OCI-LY3 (cell line): ENCODE results near the gene SCIN.

Experiments used
- CTCF ChIP-seq: fragments of 200-600, 300-600 bp; sonication (generic); IDR thresholded peaks from 2 replicates; pipeline ENCODE4 v1.5.1; 2014; ENCODE audit warnings: antibody characterized with exemption, low read length, low read depth
- EZH2phosphoT487 ChIP-seq: fragments of 200-600 bp; shearing (Covaris generic); IDR thresholded peaks from 2 replicates; pipeline ENCODE4 v1.6.1; 2018; ENCODE audit warnings: antibody characterized with exemption, mixed run types, low read depth

DNA sequence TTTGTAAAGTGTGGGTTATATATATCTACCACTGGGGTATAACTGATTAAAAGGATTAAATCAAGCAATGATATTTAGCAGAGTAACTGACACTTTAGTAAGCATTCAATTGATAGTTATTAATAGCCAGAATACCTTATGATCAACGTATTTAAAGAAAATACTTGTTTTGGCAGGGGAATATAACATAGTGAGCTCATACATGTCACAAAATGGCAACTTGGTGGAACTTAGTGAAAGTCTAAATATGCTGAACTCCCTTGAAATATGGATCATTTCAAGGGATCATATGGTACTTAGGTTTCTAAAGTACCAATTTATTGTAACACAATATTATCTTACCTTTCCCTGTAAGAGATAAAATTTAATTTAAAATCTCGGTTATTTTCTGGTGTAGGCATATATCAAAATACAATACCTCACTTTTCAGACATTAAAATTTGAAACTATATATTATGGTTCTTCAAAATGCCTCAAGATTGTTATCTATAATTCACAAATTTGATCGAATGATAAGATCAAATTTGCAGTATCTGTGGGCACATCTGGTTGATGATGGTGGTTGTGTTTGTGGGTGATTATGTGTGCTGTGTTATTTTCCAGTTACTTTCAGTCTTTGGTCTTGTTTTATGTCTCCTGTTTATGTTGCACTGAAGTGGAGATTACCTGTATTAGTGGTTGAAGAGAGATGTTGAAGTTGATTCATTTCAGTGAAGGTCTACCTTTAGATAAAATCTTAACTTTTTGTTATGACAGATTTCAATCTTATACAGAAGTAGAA lies 122.1 kb downstream of the SCIN start:
- no peak for TF ChIP-seq CTCF
- TF ChIP-seq EZH2phosphoT487 = no peak
